GM12878 (cell line): Measurements from ENCODE around the gene PROP1. TPM values are rescaled to one million over a fixed set of nuclear protein-coding genes. Genes with fewer than 3 reads are reported as not detected.
"Not testable (repeated sequence)": the region's sequence is repeated elsewhere in the genome, so short reads cannot be mapped to it uniquely, and the experiment has no call there.

Experiments
- ATAC-seq: fragments of 200-7000 bp; cut with Tn5 transposase; 3 replicates; pipeline ENCODE4 v1.9.1; 2020; ENCODE audit warnings: mild to moderate bottlenecking, moderate library complexity
- BruUV-seq: library from RNA; stranded (reverse); fragments of 400-500 nt; replicated peaks from 2 replicates; lab custom pipeline; 2021; lab: Mats Ljungman, UMichigan
- CTCF ChIA-PET: fragments of 300-600 bp; sonication (Branson Sonifier 250); formaldehyde crosslinking; extraction: SDS; loops from one replicate; lab custom pipeline; 2021; ENCODE audit warnings: inconsistent platforms; lab: Yijun Ruan, JAX
- POLR2A ChIA-PET: fragments of 350-600 bp; formaldehyde crosslinking; extraction: SDS; loops from one replicate; lab custom pipeline; 2021; ENCODE audit warnings: inconsistent platforms; lab: Charles Lee
- RAD21 ChIA-PET: fragments of 300-600 bp; sonication (Branson Sonifier 250); formaldehyde crosslinking; loops from one replicate; lab custom pipeline; 2023; ENCODE audit warnings: antibody characterized with exemption; ENCODE audit not compliant: unreplicated experiment; lab: Charles Lee
- SMC1A ChIA-PET: fragments of 300-600 bp; sonication (Branson Sonifier 250); formaldehyde crosslinking; loops from one replicate; lab custom pipeline; 2023; ENCODE audit not compliant: unreplicated experiment, uncharacterized antibody; lab: Charles Lee
- DNase-seq: peaks from one replicate; pipeline ENCODE4 v3.0.0-alpha.2; 2011; ENCODE audit warnings: low read depth, low spot score
- FAIRE-seq: peaks from 3 replicates; lab custom pipeline; 2011; peaks lifted over from hg19 to GRCh38; lab: Jason Lieb, UNC
- H2AFZ ChIP-seq: 2 replicates; pipeline ENCODE4 v1.6.0; 2011; ENCODE audit warnings: low read depth, low read length, control low read depth; ENCODE audit not compliant: control insufficient read depth
- H3K27ac ChIP-seq: 2 replicates; pipeline ENCODE4 v1.5.1; 2011; ENCODE audit warnings: control low read depth; ENCODE audit not compliant: control insufficient read depth, insufficient read depth
- H3K27me3 ChIP-seq, 2 experiments: replicated peaks in 1 of 2; 2 replicates each; pipeline versions ENCODE4 v1.6.0 to v1.6.1; 2011; ENCODE audit warnings: low read length in 1 of 2; ENCODE audit not compliant: control insufficient read depth in 2 of 2, insufficient read depth in 2 of 2
- H3K36me3 ChIP-seq, 2 experiments: 2 replicates each; pipeline ENCODE4 v1.5.1; 2011; ENCODE audit warnings: low read length in 1 of 2; ENCODE audit not compliant: control insufficient read depth in 2 of 2, insufficient read depth in 2 of 2
- H3K4me1 ChIP-seq: 2 replicates; pipeline ENCODE4 v1.6.1; 2011; ENCODE audit warnings: mild to moderate bottlenecking, low read length, moderate library complexity, mixed read lengths; ENCODE audit not compliant: control insufficient read depth, insufficient read depth
- H3K4me2 ChIP-seq: 2 replicates; pipeline ENCODE4 v1.6.0; 2011; ENCODE audit warnings: control low read depth; ENCODE audit not compliant: control insufficient read depth, insufficient read depth
- H3K4me3 ChIP-seq: fragments of 200-600 bp; sonication (generic); 2 replicates; pipeline ENCODE4 v1.5.1; 2016
- H3K79me2 ChIP-seq: 2 replicates; pipeline ENCODE4 v1.6.0; 2011; ENCODE audit warnings: low read length; ENCODE audit not compliant: control insufficient read depth, insufficient read depth
- H3K9ac ChIP-seq: 2 replicates; pipeline ENCODE4 v1.8.0; 2011; ENCODE audit warnings: low read length, control low read depth, mixed read lengths; ENCODE audit not compliant: control insufficient read depth, insufficient read depth
- H3K9me3 ChIP-seq: replicated peaks from 3 replicates; pipeline ENCODE4 v1.5.1; 2011; ENCODE audit warnings: mild to moderate bottlenecking, low read length; ENCODE audit not compliant: control insufficient read depth, insufficient read depth
- H4K20me1 ChIP-seq: 2 replicates; pipeline ENCODE4 v1.6.0; 2011; ENCODE audit not compliant: control insufficient read depth, insufficient read depth
- CHD2 ChIP-seq: IDR thresholded peaks from 2 replicates; pipeline ENCODE4 v1.6.1; 2011; ENCODE audit warnings: low read depth, low read length, improper control_type of control experiment, borderline replicate concordance
- NFYA ChIP-seq: IDR thresholded peaks from 2 replicates; pipeline ENCODE4 v1.6.1; 2011; ENCODE audit warnings: low read depth, mild to moderate bottlenecking, low read length, improper control_type of control experiment, borderline replicate concordance
- ZSCAN29 ChIP-seq: fragments of 450-650 bp; IDR thresholded peaks from 2 replicates; pipeline ENCODE4 v1.6.1; 2017; ENCODE audit warnings: mild to moderate bottlenecking, moderate library complexity
- WGBS: methylation state at CpG from one replicate; pipeline ENCODE4 v1.1.6; 2016; ENCODE audit warnings: low lambda C conversion rate; ENCODE audit not compliant: insufficient replicate concordance, insufficient coverage; ENCODE audit errors: missing lambda C conversion rate; 5-methylcytosine and 5-hydroxymethylcytosine counted together
- in situ Hi-C: fragments of 300-500 bp; cut with MboI; formaldehyde crosslinking; loops from 9 replicates; pipeline ENCODE4 v1.14.3; 2018; ENCODE audit warnings: mixed read lengths
- intact Hi-C: fragments of 100-400 bp; cut with micrococcal nuclease; formaldehyde crosslinking; loops from one replicate; pipeline ENCODE4 v1.14.2; 2022; ENCODE audit not compliant: unreplicated experiment
- polyA plus RNA-seq, 11 experiments: library from polyadenylated mRNA; depleted of rRNA in 4 of 11; unstranded in 6 of 11; stranded (reverse) in 5 of 11; fragments of >200 nt; fragmentation: Nextera tagmentation in 4 of 11; fragmentation: Illumina TruSeq in 1 of 11; extraction: Ambion mirVana in 4 of 11; extraction: Trizol in 1 of 11; gene quantifications; 1 replicate in 1 of 11; 2 replicates in 10 of 11; pipeline versions ENCODE4 v1.2.1 to v1.2.3, GENCODE V29; 2011 to 2016; ENCODE audit warnings: inconsistent platforms in 2 of 11, missing spikeins in 2 of 11, low read depth in 1 of 11
- total RNA-seq, 4 experiments: library from RNA; depleted of rRNA in 3 of 4; stranded (reverse); fragments of >200 nt in 3 of 4; fragmentation: Illumina TruSeq in 1 of 4; extraction: Trizol in 1 of 4; gene quantifications; 2 replicates each; pipeline versions ENCODE4 v1.2.1 to v1.2.3, GENCODE V29; 2013 to 2021
- TF ChIP-seq, protein P1 (sequence below): fragments of 450-650 bp; IDR thresholded peaks from 2 replicates; pipeline ENCODE4 v1.6.1; 2017; ENCODE audit warnings: low read depth, mild to moderate bottlenecking, moderate library complexity
- TF ChIP-seq, protein P2 (sequence below): fragments of 450-650 bp; IDR thresholded peaks from 2 replicates; pipeline ENCODE4 v1.6.1; 2017; ENCODE audit warnings: mild to moderate bottlenecking, low read depth, inconsistent platforms; ENCODE audit not compliant: poor library complexity, severe bottlenecking

Gene PROP1
- total and polyA plus RNA-seq, 10 of the 15 experiments (the other 5 are each of a cell fraction or from before 2014, with no cell fraction given), result not detected

DNA sequence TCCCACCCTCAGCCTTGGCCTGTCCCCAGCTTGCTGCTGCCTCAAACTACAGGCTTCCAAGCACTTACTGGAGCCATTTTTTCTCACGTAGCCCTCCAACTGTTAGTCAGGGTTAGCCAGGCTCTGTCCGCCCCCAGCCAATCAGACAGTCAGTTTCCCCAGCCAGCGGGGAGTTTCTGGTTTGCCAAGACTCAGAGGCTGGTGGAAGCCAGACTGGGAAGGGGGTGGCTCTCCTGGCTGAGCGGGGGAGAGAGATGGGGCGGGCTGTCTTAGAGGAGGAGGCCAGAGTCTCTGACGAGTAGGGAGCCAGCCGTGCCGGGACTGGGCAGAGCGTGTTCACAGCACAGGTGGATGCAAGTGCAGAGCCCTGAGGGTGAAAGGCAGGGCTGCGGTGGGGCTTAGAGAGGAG lies 15.3 kb downstream of the PROP1 start (continued):
- TF ChIP-seq, protein P1, sequence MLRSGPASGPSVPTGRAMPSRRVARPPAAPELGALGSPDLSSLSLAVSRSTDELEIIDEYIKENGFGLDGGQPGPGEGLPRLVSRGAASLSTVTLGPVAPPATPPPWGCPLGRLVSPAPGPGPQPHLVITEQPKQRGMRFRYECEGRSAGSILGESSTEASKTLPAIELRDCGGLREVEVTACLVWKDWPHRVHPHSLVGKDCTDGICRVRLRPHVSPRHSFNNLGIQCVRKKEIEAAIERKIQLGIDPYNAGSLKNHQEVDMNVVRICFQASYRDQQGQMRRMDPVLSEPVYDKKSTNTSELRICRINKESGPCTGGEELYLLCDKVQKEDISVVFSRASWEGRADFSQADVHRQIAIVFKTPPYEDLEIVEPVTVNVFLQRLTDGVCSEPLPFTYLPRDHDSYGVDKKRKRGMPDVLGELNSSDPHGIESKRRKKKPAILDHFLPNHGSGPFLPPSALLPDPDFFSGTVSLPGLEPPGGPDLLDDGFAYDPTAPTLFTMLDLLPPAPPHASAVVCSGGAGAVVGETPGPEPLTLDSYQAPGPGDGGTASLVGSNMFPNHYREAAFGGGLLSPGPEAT, result no peak
- TF ChIP-seq CHD2, result no peak
- TF ChIP-seq, protein P2, sequence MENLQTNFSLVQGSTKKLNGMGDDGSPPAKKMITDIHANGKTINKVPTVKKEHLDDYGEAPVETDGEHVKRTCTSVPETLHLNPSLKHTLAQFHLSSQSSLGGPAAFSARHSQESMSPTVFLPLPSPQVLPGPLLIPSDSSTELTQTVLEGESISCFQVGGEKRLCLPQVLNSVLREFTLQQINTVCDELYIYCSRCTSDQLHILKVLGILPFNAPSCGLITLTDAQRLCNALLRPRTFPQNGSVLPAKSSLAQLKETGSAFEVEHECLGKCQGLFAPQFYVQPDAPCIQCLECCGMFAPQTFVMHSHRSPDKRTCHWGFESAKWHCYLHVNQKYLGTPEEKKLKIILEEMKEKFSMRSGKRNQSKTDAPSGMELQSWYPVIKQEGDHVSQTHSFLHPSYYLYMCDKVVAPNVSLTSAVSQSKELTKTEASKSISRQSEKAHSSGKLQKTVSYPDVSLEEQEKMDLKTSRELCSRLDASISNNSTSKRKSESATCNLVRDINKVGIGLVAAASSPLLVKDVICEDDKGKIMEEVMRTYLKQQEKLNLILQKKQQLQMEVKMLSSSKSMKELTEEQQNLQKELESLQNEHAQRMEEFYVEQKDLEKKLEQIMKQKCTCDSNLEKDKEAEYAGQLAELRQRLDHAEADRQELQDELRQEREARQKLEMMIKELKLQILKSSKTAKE, result no peak
- no peak for TF ChIP-seq ZSCAN29
- TF ChIP-seq NFYA, result no peak
- TF ChIP-seq, all 136 proteins: peak for 0

DNA sequence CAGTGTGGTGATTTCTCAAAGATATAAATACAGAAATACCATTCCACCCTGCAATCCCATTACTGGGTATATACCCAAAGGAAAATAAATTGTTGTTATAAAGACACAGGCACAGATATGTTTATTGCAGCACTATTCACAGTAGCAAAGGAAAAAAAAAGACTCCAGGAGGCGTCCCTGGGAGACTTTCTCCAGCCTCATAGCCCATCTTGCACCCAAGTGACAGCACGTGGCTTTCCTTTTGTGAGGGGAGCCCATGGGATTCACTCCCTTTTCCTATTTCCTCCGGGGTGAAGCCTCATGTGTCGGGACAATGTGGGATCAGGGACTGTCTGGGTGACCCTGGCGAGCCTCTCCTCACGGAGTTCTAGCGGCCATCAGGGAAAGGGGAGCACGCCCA lies 18.4 kb downstream of the PROP1 start:
- H3K9ac ChIP-seq, H3K4me2 ChIP-seq, H3K4me3 ChIP-seq, in situ Hi-C loops, H4K20me1 ChIP-seq, DNase-seq, BruUV-seq, H3K36me3 ChIP-seq, FAIRE-seq, intact Hi-C loops, H3K9me3 ChIP-seq, SMC1A ChIA-PET, H3K4me1 ChIP-seq, H3K27me3 ChIP-seq, RAD21 ChIA-PET, CTCF ChIA-PET, H2AFZ ChIP-seq, H3K79me2 ChIP-seq, H3K27ac ChIP-seq, ATAC-seq, POLR2A ChIA-PET: not testable (repeated sequence)
- 17% methylated on average over 4 of the region's 8 CpGs for WGBS
